WI38 (cell line): ENCODE measurements around the gene RBMS3.

Experiments
- H3K4me3 ChIP-seq: 2 replicates; pipeline ENCODE4 v1.5.1; 2011; ENCODE audit warnings: low read depth, mild to moderate bottlenecking, control low read depth, low read length
- TF ChIP-seq, protein P1 (sequence below): IDR thresholded peaks from 2 replicates; pipeline ENCODE4 v1.5.1; 2012; ENCODE audit warnings: low read depth, mild to moderate bottlenecking, control low read depth, low read length

Gene RBMS3

DNA sequence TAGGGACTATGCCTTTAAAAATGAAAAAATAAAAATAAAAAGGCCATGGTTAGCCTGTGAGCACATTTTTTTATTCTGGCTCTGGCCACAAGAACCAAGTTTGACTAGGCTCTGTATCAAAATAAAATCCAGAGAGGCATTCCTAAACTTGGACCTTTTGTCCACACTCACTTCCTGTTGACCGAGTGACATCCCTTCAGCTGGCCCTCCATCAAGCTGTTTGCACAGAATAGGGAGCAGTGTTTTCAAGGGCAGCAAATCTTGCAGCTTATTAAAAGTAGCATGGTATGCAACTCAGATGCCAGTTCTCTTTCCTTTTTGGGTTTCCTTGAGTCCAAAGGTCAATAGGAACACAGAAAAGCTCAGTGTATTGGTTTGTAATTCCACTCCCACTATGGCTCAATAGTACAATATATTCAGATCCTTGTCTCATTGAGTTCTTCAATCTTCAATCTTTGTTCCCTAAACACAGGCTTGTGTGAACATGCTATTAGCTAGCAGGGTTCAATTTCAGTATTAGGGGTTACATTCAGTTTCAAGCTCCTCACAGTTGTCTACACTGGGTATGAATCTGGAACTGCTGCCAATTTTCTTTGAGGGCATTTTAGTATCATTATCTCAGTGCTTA, 244.5 kb downstream of the RBMS3 start:
- TF ChIP-seq, protein P1, sequence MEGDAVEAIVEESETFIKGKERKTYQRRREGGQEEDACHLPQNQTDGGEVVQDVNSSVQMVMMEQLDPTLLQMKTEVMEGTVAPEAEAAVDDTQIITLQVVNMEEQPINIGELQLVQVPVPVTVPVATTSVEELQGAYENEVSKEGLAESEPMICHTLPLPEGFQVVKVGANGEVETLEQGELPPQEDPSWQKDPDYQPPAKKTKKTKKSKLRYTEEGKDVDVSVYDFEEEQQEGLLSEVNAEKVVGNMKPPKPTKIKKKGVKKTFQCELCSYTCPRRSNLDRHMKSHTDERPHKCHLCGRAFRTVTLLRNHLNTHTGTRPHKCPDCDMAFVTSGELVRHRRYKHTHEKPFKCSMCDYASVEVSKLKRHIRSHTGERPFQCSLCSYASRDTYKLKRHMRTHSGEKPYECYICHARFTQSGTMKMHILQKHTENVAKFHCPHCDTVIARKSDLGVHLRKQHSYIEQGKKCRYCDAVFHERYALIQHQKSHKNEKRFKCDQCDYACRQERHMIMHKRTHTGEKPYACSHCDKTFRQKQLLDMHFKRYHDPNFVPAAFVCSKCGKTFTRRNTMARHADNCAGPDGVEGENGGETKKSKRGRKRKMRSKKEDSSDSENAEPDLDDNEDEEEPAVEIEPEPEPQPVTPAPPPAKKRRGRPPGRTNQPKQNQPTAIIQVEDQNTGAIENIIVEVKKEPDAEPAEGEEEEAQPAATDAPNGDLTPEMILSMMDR, result no peak
- no peak overlapping the region for H3K4me3 ChIP-seq

DNA sequence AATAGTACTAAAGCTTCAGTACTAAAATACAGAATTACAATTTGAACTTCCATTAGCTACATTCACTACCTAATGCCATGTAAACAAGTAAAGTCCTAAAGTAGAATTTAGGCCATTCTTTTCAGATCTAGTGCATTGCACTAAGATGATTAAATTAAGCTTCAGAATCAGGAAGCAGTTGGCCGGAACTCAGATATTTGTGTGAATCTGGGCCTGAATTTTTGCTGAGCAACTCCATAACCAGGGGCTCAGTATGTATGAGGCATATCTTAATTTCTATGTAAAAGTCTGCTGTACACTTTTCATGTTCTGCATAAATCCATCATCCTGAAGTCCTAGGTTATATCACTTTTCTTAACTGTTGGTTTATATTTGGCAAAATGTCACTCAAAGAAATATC, 246.4 kb downstream of the RBMS3 start:
- no peak overlapping the region for H3K4me3 ChIP-seq
- TF ChIP-seq, protein P1, result no peak

DNA sequence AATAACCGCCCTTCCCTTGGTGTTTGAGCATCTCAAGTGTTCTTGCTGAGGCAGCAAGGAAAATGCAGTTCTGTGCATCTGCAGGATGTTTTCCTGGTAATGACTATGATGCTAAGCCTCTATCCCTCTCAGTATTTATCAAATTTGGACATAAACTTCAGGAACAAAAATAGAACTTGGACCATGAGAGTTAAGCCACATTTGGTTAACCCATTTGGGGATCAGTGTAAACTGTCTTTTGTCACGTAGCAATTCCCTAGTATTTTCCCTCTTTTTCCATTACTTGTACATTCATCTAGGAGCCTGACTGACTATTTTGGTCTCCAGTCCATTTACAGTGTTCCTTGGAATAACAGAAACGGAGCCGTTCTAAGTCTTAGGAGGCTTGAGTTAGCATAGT, 250.8 kb downstream of the RBMS3 start:
- TF ChIP-seq, protein P1, result no peak
- no peak overlapping the region for H3K4me3 ChIP-seq

DNA sequence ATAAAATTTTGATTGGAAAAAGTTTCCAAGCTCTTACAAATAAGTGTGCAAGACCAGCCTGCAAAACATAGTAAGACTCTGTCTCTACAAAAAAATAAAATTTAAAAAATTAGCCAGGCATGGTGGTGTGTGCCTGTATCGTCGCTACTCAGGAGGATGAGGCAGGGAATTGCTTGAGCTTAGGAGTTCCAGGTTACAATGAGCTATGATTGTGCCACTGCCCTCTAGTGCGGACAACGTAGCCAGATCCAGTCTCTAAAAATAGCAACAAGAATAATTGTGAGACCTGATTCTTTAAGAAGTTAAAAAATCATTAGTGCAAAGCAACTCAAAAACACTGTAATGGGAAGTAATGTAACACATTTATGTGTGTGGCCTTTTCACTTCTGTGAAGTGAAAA, 251.6 kb downstream of the RBMS3 start:
- no peak overlapping the region for H3K4me3 ChIP-seq
- TF ChIP-seq, protein P1, result no peak

DNA sequence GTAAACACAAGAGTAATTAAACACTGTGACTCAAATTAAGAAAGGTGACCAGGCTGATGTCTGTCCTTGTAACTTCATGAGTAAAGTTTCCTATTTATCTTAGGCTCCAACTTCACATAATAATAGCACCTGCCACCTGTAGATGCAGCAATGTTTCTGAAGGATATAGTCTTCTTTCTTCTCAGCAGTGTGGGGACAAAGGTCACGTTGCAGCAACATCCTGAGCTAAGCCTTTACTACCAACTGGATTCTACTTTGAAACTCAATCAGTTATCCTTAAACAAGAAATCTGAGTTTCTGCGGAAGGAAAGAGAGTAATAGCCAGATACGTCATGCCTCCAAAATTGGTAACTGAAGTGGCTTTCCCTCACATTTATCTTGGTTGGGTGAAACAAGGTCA, 253.1 kb downstream of the RBMS3 start:
- H3K4me3 ChIP-seq, result no peak overlapping the region
- TF ChIP-seq, protein P1, result no peak

DNA sequence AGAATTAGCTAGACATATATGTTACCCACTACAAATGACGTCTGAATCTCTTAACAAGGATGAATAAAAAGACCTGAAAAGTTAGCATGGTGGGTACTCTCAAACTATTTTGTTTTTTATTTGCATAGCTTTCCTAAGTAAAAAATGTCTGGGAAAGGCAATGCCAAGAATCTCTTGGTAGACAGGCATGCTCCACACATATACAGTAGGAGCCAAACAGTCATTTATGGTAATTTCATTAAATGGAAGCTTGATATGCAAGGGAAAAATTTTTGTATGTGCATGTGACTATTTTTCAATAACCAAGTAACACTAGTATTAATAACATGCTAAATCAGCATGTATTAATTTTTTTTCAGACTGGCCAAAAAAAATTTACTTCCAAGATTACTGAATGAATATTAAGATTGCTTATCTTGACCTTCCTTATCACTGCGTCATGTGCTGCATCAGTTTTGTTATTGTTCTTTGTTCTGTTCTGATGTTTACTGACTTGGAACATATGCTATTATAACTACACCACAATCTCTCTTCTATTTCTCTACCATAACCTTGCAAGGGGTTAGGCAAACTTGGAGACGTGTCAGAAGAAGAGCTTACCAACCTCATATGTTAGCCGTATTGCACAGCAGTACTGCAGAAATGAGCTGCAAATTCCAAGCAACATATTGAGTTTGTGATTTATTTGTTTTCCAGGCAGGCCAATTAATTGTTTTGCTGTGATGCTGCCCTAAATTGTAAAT, 255.3 kb downstream of the RBMS3 start:
- TF ChIP-seq, protein P1, result no peak
- no peak overlapping the region for H3K4me3 ChIP-seq

DNA sequence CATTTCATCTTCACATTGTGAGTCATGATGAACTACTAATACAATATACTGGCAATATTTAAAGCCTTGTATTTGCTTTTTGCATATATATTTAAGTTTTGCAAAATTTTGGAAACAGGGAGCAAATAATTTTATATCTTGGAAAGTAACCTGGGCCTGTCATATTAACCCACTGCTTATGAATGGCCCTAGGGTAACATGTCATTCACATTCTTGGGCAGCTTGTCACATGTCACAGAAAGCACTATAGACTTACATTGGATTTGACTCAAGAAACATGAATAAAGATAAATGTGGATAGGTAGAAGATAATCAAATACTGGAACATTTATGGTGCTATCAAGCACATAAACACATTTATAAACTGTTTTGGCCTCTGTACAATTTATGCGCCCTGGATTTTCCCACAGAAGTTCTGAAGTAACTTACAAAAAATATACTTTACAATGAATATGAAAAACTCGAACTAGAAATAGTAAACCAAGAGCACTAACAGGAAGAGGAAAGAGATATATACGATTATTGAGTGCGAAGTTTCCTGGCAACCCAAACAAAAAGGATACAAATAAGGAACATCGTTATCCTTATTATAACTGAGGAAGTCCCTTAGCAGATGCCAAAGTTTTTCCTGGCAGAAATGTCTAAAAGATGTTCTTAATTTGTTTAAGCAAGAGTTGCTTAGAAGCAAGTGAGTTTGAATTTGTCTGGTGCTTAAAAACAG, 257.2 kb downstream of the RBMS3 start:
- H3K4me3 ChIP-seq, result no peak overlapping the region
- TF ChIP-seq, protein P1, result no peak
